ENCODE measurements around the gene PCDHGC4.

DNA sequence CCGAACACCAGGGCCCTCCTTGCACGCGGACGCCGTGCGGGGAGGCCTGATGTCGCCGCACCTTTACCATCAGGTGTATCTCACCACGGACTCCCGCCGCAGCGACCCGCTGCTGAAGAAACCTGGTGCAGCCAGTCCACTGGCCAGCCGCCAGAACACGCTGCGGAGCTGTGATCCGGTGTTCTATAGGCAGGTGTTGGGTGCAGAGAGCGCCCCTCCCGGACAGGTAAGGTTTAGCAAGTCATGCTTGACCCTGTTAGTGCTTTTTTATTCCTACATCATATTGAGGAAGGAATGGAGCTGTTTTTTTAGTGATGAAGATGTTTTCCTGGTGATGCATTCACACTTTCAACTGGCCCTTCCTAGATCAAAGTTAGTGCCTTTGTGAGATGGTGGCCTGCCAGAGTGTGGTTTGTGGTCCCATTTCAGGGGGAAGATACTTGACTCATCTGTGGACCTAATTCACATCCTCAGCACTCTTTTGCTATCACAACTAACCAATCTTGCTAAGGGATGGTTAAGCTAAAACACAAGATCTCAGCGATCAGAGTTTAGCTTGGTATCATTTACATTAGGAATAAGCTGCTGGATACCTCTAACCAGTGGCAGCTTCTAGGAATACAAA, 6.4 kb upstream of the PCDHGC4 start:
- TF ChIP-seq, protein P1, sequence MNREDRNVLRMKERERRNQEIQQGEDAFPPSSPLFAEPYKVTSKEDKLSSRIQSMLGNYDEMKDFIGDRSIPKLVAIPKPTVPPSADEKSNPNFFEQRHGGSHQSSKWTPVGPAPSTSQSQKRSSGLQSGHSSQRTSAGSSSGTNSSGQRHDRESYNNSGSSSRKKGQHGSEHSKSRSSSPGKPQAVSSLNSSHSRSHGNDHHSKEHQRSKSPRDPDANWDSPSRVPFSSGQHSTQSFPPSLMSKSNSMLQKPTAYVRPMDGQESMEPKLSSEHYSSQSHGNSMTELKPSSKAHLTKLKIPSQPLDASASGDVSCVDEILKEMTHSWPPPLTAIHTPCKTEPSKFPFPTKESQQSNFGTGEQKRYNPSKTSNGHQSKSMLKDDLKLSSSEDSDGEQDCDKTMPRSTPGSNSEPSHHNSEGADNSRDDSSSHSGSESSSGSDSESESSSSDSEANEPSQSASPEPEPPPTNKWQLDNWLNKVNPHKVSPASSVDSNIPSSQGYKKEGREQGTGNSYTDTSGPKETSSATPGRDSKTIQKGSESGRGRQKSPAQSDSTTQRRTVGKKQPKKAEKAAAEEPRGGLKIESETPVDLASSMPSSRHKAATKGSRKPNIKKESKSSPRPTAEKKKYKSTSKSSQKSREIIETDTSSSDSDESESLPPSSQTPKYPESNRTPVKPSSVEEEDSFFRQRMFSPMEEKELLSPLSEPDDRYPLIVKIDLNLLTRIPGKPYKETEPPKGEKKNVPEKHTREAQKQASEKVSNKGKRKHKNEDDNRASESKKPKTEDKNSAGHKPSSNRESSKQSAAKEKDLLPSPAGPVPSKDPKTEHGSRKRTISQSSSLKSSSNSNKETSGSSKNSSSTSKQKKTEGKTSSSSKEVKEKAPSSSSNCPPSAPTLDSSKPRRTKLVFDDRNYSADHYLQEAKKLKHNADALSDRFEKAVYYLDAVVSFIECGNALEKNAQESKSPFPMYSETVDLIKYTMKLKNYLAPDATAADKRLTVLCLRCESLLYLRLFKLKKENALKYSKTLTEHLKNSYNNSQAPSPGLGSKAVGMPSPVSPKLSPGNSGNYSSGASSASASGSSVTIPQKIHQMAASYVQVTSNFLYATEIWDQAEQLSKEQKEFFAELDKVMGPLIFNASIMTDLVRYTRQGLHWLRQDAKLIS (CRISPR knock-in tag; IDR thresholded peaks at IDR 0.05): no peak
- no peak for TF ChIP-seq ZNF138 (CRISPR knock-in tag; IDR thresholded peaks at IDR 0.05; ENCODE audit: low read depth)
- no peak for TF ChIP-seq EP300 (IDR thresholded peaks at IDR 0.05; ENCODE audit: low read depth in 2 of 2, low read length in 2 of 2)
- no peak for TF ChIP-seq EP300 (CRISPR knock-in tag; IDR thresholded peaks at IDR 0.05; ENCODE audit: borderline replicate concordance)

All from HepG2 (cell line).